Hematopoietic multipotent progenitor cell treated with erythropoietin and hydrocortisone succinate and interleukin-3 and kit ligand, for 15 days (in vitro differentiated cells): ENCODE results near the gene THAP12.
"Not testable (repeated sequence)": the region's sequence is repeated elsewhere in the genome, so short reads cannot be mapped to it uniquely, and the experiment has no call there.

Source experiments
- DNase-seq: peaks from one replicate; pipeline ENCODE4 v3.0.0-alpha.2; 2015; ENCODE audit warnings: low spot score

Gene THAP12

DNA sequence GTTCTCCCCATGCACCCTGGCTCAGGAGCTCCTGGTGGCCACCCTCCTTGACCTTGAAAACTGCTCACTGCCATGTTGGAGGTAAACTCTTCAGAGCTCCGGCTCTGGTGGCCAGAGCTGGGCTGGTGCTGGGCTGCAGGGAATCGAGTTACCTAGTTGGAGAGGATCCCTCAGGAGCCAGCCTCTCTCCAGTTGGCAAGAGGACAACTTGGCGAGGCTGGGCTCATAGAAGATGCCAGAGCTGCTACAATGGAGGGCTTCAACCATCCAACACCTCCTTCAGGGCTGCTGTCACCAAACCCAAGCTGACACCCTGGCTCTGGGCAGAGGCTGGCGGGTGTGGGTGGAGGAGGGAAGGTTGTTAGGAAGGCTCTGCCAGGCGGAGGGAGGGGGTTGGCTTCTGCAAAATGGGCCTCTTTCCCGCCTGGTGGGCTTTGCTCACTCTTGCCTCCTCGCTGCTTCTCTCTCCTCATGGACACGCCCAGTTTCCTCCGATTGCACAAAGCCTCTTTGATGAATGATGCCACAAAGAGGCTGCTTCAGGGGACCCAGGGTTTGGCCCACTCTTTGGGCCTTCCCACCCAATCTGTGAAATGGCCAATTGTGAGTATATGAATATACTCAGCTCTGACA is 53.1 kb downstream of the THAP12 start:
- no peak for DNase-seq

GRCh38 chr11:76327202-76327601 is 53.7 kb downstream of the THAP12 start:
- DNase-seq: no peak

GRCh38 chr11:76325185-76325584 is 55.7 kb downstream of the THAP12 start:
- no peak for DNase-seq

DNA sequence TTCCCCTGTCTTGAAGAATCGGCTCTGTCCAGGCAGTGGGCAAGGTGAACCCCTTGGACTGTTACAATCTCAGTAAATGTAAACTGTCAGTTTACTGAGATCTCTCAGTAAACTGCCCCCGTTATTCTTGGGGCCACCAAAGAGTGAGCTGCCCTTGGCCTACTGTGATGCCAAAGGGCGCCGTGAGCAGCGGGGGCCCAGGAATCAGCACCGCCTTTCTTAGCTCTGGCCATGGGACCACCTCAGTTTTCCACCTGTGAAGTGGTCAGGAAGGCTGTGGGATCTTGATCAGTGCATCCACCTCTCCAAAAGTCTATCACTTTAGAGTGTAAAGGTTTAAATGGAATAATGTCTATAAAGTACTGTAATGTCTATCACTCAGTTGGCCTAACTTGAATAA is 57.1 kb downstream of the THAP12 start:
- no peak for DNase-seq

DNA sequence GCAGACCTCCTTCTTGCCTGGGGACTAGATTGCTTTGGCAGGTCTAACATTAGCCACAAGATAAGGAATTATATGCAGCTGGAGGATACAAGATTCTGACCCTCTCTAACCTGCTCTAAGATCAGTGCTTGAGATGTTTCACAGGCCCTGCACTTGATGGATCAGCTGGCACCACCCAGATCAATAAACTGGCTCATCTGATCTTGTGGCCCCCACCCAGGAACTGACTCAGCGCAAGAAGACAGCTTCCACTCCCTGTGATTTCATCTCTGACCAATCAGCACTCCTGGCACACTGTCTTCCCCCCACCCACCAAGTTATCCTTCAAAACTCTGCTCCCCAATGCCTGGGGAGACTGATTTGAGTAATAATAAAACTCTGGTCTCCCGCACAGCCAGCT is 57.6 kb downstream of the THAP12 start:
- DNase-seq: not testable (repeated sequence)

DNA sequence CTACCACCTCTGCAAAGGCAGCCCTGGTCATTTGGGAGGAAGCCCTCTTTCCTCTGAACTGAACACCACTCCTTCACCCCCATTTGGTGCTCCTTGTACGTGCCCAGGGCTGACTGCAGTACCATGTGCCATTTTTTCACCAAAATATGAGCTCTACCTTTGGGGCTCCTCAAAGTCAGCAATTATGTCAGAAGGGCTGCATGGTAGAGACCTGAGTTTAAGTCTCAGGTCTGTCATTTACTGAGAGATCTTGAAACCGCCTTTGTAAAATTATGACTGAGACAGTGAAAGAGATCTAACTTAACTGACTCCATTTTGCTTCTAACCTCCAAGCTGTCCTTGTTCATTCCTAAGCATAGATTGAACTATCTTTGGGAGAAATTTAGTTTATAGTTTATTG is 58.0 kb downstream of the THAP12 start:
- DNase-seq: no peak

DNA sequence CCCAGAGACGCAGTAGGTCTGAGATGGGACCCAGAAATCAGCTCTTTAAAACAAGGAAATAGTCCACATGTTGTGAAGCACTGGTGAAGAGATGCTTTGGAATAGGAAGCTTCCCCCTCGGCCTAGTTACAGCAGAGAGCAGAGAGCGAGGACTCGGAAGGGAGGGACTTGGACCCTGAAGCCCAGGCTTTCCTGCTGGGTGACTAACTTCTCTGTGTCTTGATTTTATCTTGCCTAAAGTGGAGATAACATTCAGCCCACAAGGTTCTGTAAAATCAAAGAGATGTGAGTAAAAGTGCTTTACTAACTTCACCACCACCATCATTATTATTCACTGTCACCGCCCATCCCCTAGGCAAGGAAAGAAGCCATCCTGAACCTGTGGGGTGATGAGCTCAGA is 58.4 kb downstream of the THAP12 start:
- DNase-seq: no peak

GRCh38 chr11:76321820-76322524 is 59.0 kb downstream of the THAP12 start:
- no peak for DNase-seq

GRCh38 chr11:76321340-76321739 is 59.6 kb downstream of the THAP12 start:
- no peak for DNase-seq

GRCh38 chr11:76320929-76321328 is 60.0 kb downstream of the THAP12 start:
- no peak for DNase-seq

- not testable (repeated sequence) for DNase-seq
Measured at GRCh38 chr11:76319798-76320197, 61.1 kb downstream of the THAP12 start.

GRCh38 chr11:76318744-76319384 is 62.1 kb downstream of the THAP12 start:
- DNase-seq: peak; percentile 78

- DNase-seq: no peak
Measured at GRCh38 chr11:76317296-76317695, 63.6 kb downstream of the THAP12 start.

DNA sequence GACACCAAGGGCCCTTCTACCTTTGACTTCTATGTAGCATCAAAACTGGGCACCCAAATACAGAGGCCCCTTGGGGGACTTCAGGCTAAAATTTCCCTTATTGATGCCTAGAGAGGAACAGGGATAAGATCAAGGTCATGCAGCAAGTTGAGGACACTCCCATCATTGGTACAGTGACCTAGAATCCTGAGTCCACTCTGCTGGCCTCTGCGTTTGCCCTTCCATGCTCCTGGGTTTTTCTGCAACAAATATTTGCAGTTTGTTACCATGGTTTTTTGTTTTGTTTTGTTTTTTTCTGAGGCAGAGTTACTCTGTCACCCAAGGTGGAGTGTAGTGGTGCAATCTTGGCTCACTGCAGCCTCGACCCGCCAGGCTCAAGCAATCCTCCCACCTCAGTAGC is 64.2 kb downstream of the THAP12 start:
- no peak for DNase-seq

DNA sequence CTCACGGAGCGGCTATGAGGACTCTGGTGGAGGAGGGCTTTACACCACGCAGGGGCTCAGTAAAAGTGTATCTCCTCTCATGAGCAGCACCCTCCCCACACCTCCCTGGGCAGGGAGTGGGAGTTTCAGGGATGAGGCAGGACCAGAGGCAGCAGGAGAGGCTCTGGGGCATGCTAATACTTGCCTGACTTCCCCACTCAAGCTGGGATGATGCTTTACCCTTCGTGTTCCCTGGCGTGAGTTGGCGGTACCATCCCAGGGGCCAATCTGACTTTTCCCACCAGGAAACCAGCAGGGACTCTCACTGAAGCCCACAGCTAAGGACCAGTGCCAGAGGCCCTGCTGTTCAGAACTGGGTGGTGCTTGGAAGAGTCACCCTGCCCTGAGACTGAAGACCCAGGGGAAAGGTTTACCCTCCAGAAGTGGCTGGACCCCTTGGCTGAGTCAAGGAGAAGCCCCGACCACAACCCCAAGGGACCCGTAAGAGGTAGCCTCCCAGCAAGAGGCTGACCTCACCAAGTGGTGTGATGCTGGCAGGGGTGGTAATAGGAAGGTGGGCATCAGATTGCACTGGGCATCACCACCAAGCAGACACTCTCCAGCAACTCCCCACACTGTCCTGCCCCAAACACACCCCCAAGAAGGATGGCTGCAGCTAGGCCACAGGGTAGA is 65.6 kb downstream of the THAP12 start:
- no peak for DNase-seq

GRCh38 chr11:76314741-76315090 is 66.2 kb downstream of the THAP12 start:
- DNase-seq: no peak

GRCh38 chr11:76313913-76314740 is 66.8 kb downstream of the THAP12 start:
- no peak for DNase-seq

GRCh38 chr11:76313271-76313670 is 67.7 kb downstream of the THAP12 start:
- no peak for DNase-seq

DNA sequence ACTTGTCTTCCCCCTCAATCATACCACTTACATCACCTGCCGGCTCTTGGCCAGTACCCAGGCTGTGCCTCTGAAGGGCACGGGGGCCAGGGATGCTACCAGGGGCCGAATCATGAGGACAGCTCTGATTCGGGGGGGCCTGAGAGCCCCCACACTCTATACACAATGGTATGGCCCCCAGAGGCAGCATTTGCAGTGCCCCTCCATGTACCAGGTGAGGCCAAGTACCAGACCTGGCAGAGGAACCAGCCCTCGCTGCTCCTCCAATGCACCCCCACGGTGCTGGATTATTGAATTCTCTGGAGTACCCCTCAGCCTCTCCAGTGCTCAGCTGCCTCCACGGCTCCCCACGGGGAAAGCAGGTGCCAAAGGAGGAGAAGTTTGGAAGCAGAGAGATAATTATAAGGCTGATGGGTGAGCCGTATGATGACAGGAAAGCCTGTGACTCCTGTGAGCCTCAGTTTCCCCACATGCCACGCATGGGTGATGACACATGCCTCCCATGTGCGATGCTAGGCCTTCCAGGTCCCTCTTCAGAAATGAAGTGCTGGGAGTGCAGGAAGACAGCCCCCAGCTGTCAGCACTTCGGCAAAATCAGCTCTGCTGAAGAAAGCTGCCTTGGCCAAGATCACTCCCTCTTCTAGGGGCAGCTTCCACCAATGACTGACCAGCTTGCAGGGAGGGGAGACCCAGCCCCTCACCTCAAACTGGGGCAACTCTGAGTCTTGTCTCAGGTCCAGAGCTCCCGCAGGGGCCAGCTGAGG is 69.9 kb downstream of the THAP12 start:
- DNase-seq: no peak

GRCh38 chr11:76307978-76308747 is 72.8 kb downstream of the THAP12 start:
- no peak for DNase-seq

DNA sequence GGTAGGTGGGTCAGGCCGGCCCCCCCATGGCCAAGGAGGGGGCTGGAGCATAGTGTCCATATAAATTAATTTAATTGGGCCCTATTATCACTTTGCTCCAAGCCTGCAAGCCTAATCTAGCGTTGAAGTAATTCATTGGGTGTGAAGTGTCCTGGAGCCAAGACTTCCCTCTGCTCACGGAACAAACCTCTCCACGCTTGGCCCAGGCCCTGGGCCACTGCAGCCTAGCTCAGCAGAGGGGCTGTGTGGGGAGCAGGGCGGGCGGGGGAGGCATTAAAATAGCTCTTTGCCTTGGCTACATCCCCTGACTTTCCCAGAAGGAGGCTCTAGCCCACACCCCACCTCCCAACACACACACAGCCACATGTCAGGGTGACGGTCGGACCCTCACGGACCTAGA is 73.5 kb downstream of the THAP12 start:
- DNase-seq: no peak
